HL-60 (cell line): ENCODE results near the gene IMMP2L.

Experiments
- GABPA ChIP-seq: IDR thresholded peaks from 2 replicates; pipeline ENCODE4 v1.6.1; 2012; ENCODE audit warnings: low read depth
- POLR2AphosphoS5 ChIP-seq: IDR thresholded peaks from 2 replicates; pipeline ENCODE4 v1.6.1; 2012; ENCODE audit warnings: low read depth
- SPI1 ChIP-seq: IDR thresholded peaks from 2 replicates; pipeline ENCODE4 v1.6.1; 2012; ENCODE audit warnings: low read depth, mild to moderate bottlenecking, borderline replicate concordance
- TF ChIP-seq, protein P1 (sequence below): IDR thresholded peaks from one replicate; pipeline ENCODE4 v1.5.1; 2011; ENCODE audit warnings: low read length, control low read depth, inconsistent platforms; ENCODE audit not compliant: insufficient read depth
- TF ChIP-seq, protein P2 (sequence below): IDR thresholded peaks from 2 replicates; pipeline ENCODE4 v1.6.1; 2012; ENCODE audit warnings: low read depth; ENCODE audit not compliant: insufficient replicate concordance

DNA sequence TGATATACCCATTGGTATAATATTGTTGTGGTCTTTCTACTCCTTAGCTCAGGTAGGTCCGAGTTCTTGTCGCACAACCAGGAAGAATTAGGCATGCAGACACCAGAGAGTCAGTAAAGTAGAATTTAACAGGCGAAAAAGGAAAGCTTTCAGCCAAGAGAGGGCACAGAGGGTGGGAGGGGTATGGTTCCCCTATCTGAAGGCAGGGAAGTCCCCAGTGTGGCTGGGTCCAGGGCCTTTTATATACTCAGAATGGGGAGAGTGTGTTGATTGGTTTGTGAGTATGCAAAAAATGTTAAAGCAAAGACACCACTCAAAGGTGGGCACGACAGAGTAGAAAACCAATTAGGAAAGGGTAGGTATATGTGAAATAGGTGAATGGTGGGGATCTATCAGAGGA, 53.9 kb downstream of the IMMP2L start:
- TF ChIP-seq, protein P1, sequence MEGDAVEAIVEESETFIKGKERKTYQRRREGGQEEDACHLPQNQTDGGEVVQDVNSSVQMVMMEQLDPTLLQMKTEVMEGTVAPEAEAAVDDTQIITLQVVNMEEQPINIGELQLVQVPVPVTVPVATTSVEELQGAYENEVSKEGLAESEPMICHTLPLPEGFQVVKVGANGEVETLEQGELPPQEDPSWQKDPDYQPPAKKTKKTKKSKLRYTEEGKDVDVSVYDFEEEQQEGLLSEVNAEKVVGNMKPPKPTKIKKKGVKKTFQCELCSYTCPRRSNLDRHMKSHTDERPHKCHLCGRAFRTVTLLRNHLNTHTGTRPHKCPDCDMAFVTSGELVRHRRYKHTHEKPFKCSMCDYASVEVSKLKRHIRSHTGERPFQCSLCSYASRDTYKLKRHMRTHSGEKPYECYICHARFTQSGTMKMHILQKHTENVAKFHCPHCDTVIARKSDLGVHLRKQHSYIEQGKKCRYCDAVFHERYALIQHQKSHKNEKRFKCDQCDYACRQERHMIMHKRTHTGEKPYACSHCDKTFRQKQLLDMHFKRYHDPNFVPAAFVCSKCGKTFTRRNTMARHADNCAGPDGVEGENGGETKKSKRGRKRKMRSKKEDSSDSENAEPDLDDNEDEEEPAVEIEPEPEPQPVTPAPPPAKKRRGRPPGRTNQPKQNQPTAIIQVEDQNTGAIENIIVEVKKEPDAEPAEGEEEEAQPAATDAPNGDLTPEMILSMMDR, result no peak
- TF ChIP-seq POLR2AphosphoS5 (no peak), GABPA (no peak), SPI1 (no peak)
- TF ChIP-seq, protein P2, sequence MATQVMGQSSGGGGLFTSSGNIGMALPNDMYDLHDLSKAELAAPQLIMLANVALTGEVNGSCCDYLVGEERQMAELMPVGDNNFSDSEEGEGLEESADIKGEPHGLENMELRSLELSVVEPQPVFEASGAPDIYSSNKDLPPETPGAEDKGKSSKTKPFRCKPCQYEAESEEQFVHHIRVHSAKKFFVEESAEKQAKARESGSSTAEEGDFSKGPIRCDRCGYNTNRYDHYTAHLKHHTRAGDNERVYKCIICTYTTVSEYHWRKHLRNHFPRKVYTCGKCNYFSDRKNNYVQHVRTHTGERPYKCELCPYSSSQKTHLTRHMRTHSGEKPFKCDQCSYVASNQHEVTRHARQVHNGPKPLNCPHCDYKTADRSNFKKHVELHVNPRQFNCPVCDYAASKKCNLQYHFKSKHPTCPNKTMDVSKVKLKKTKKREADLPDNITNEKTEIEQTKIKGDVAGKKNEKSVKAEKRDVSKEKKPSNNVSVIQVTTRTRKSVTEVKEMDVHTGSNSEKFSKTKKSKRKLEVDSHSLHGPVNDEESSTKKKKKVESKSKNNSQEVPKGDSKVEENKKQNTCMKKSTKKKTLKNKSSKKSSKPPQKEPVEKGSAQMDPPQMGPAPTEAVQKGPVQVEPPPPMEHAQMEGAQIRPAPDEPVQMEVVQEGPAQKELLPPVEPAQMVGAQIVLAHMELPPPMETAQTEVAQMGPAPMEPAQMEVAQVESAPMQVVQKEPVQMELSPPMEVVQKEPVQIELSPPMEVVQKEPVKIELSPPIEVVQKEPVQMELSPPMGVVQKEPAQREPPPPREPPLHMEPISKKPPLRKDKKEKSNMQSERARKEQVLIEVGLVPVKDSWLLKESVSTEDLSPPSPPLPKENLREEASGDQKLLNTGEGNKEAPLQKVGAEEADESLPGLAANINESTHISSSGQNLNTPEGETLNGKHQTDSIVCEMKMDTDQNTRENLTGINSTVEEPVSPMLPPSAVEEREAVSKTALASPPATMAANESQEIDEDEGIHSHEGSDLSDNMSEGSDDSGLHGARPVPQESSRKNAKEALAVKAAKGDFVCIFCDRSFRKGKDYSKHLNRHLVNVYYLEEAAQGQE, result no peak
